ENCODE measurements around the gene ALKBH6. TPM values are rescaled to one million over a fixed set of nuclear protein-coding genes. Genes with fewer than 3 reads are reported as not detected.

The ALKBH6 gene
- total and polyA plus RNA-seq, 2 experiments from 2014 or later, result 25.6 to 32.1 TPM

DNA sequence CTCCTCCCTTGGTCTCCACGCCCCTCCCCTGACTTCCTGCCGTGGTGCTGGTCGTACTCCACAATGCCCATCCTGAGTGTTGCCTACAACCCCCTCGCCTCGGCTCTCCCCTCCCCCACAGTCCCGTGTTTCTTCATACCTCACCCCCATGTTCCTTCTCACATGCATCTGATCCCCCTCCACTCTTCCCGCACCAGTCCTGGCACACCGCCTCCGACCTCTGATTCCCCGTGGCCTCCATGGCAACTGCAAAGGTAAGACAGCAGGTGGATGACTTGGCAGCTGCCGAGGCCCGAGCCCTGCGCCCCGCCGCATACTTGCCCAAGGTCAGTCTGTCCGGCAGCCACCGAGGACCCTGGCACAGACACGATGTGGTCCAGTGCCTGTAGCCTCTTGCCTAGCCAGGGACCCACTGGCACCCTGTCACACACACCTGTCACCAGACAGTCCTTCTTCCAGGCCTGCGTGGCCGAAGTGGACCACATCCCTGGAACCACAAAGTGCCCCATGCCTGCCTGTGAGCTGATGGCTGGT is 35.1 kb downstream of the ALKBH6 start:
- Histone ChIP-seq H3K36me3 (ENCODE audit: low read depth) (no peaks in the 10 kb centered on the region), H3K27ac (no peak overlapping the region), H3K4me2 (ENCODE audit: unreplicated experiment) (no peak overlapping the region), H3K9me2 (ENCODE audit: insufficient read depth) (no peaks in the 10 kb centered on the region), H3K27me3 (replicated peaks; ENCODE audit: insufficient read depth) (no peaks in the 10 kb centered on the region), H3K79me2 (ENCODE audit: insufficient read depth) (no peaks in the 10 kb centered on the region), H3K9ac (no peak overlapping the region), H3K4me3 (no peak overlapping the region), H4K20me1 (ENCODE audit: insufficient read depth) (no peaks in the 10 kb centered on the region), H2AFZ (no peak overlapping the region), H3K9me3 (ENCODE audit: low read depth) (no peaks in the 10 kb centered on the region), H3K4me1 (ENCODE audit: insufficient read depth) (no peaks in the 10 kb centered on the region), H3F3A (ENCODE audit: insufficient read depth) (no peaks in the 10 kb centered on the region)
- TF ChIP-seq EZH2 (IDR thresholded peaks at IDR 0.05; ENCODE audit: insufficient read depth, poor library complexity, severe bottlenecking) (no peak), EZH2phosphoT487 (IDR thresholded peaks at IDR 0.05; ENCODE audit: insufficient read depth, low read depth) (no peak)
- WGBS, 2 experiments (ENCODE audit: low coverage in 1 of 2, low lambda C conversion rate in 2 of 2, missing lambda C conversion rate in 2 of 2), result 53 to 70% methylated on average over 15 to 20 of the region's 20 CpGs
- DNase-seq, result no peak
- in situ Hi-C loops (cut with MboI), result no loop called here

DNA sequence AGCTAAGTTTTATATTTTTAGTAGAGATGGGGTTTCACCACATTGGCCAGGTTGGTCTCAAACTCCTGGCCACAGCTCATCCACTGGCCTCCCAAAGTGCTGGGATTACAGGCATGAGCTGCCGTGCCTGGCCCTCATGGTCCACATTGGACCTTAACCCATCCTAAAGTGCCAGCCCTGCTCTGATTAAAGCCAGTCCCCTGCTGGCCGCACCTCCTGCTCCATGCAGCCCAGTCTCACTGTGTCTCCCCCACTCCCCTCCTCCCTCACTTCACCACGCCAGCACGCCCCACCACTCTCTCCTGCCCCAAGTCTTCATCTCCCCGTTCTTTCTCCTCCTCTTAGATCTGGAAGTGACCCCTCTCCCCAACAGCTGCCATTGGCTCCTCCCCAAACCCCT is 35.7 kb downstream of the ALKBH6 start:
- H3K4me1 ChIP-seq (ENCODE audit: insufficient read depth), result no peaks in the 10 kb centered on the region
- H2AFZ ChIP-seq, result no peak overlapping the region
- no peak overlapping the region for H3K9ac ChIP-seq
- no peak overlapping the region for H3K4me2 ChIP-seq (ENCODE audit: unreplicated experiment)
- no peak overlapping the region for H3K27ac ChIP-seq
- H3K4me3 ChIP-seq, result no peak overlapping the region
- in situ Hi-C loops (cut with MboI), result no loop called here
- no peaks in the 10 kb centered on the region for H3K9me3 ChIP-seq (ENCODE audit: low read depth)
- H3K9me2 ChIP-seq (ENCODE audit: insufficient read depth), result no peaks in the 10 kb centered on the region
- WGBS, 2 experiments (ENCODE audit: low coverage in 1 of 2, low lambda C conversion rate in 2 of 2, missing lambda C conversion rate in 2 of 2), result 43 to 80% methylated on average over 1 to 5 of the region's 5 CpGs
- H3F3A ChIP-seq (ENCODE audit: insufficient read depth), result no peaks in the 10 kb centered on the region
- TF ChIP-seq EZH2phosphoT487 (IDR thresholded peaks at IDR 0.05; ENCODE audit: insufficient read depth, low read depth), result no peak
- no peak for TF ChIP-seq EZH2 (IDR thresholded peaks at IDR 0.05; ENCODE audit: insufficient read depth, poor library complexity, severe bottlenecking)
- DNase-seq, result no peak
- H4K20me1 ChIP-seq (ENCODE audit: insufficient read depth), result no peaks in the 10 kb centered on the region
- H3K79me2 ChIP-seq (ENCODE audit: insufficient read depth), result no peaks in the 10 kb centered on the region
- no peaks in the 10 kb centered on the region for H3K27me3 ChIP-seq (replicated peaks; ENCODE audit: insufficient read depth)
- no peaks in the 10 kb centered on the region for H3K36me3 ChIP-seq (ENCODE audit: low read depth)

DNA sequence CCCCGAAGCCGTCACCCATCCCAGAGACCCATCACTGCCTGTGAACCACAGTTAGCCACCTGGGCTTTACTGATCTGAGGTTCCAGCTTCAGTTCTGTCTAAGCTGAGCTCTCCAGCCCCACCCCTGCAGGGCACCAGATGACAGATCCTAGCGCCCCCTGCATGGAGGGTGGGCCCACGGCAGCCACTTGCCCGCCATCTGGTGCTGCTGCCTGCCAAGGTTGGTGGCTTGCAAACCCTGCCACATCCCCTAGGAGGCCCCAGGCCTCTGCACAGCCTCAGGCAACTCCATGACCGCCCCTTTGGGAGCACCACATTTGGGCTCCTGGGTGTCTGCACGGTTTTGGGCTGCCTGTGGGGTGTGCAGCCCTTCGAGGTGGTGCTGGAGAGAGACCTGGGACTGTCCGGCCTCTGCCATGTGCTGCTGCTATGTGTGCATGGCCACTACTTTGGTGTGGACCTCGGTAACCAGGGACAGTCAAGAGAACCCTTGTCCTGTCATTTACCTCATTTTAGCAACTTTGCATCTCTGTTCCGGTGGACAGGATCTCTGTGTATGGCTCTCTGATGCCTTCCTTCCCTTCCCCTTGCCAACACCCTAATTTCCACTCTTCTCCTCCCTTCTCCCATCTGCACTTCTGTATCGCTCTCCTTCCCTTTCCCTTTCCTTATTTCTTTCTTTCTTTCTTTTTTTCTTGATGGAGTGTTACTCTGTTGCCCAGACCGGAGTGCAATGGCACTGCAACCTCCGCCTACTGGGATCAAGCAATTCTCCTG is 36.4 kb downstream of the ALKBH6 start:
- Histone ChIP-seq H3K4me2 (ENCODE audit: unreplicated experiment) (no peak overlapping the region), H3K9ac (no peak overlapping the region), H3K4me3 (no peak overlapping the region), H3K9me2 (ENCODE audit: insufficient read depth) (no peaks in the 10 kb centered on the region), H3K36me3 (ENCODE audit: low read depth) (no peaks in the 10 kb centered on the region), H4K20me1 (ENCODE audit: insufficient read depth) (no peaks in the 10 kb centered on the region), H3K27me3 (replicated peaks; ENCODE audit: insufficient read depth) (no peaks in the 10 kb centered on the region), H3K9me3 (ENCODE audit: low read depth) (no peaks in the 10 kb centered on the region), H2AFZ (no peak overlapping the region), H3F3A (ENCODE audit: insufficient read depth) (no peaks in the 10 kb centered on the region), H3K79me2 (ENCODE audit: insufficient read depth) (no peaks in the 10 kb centered on the region), H3K4me1 (ENCODE audit: insufficient read depth) (no peaks in the 10 kb centered on the region), H3K27ac (no peak overlapping the region)
- TF ChIP-seq EZH2phosphoT487 (IDR thresholded peaks at IDR 0.05; ENCODE audit: insufficient read depth, low read depth), result no peak
- no peak for TF ChIP-seq EZH2 (IDR thresholded peaks at IDR 0.05; ENCODE audit: insufficient read depth, poor library complexity, severe bottlenecking)
- in situ Hi-C loops (cut with MboI), result no loop called here
- peak; percentile 6 for DNase-seq
- 30 to 39% methylated on average over 14 of the region's 14 CpGs for WGBS, 2 experiments (ENCODE audit: low coverage in 1 of 2, low lambda C conversion rate in 2 of 2, missing lambda C conversion rate in 2 of 2)

DNA sequence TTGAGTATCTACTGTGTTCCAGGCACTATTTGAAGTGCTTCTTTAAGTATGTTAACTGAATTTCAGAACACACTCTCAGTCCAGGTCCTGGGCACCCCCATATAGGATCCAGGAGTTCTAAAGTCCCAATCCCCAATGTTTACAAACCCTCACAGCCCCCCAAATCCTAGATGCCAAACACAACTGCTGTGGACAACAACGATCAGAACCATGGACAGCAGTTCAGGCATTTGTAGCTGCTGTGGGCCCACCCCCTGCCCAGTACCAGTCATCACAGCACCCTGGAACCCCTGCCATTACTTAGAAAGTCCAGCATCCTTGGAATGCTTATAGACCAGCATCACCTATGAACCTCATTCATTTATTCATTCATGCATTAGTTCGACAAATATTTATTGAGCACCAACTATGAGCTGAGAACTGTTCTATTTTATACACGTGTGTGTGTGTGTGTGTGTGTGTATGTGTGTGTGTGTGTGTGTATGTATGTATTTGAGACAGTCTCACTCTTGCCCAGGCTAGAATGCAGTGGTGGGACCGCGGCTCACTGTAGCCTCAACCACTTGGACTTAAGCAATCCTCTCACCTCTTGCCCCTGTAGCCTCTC is 38.3 kb downstream of the ALKBH6 start:
- no peaks in the 10 kb centered on the region for H3K27me3 ChIP-seq (replicated peaks; ENCODE audit: insufficient read depth)
- no peaks in the 10 kb centered on the region for H3K4me1 ChIP-seq (ENCODE audit: insufficient read depth)
- DNase-seq, result peak; percentile 56
- H3K36me3 ChIP-seq (ENCODE audit: low read depth), result no peaks in the 10 kb centered on the region
- no peak overlapping the region for H3K4me2 ChIP-seq (ENCODE audit: unreplicated experiment)
- TF ChIP-seq EZH2phosphoT487 (IDR thresholded peaks at IDR 0.05; ENCODE audit: insufficient read depth, low read depth) (no peak), EZH2 (IDR thresholded peaks at IDR 0.05; ENCODE audit: insufficient read depth, poor library complexity, severe bottlenecking) (no peak)
- no peak overlapping the region for H2AFZ ChIP-seq
- H4K20me1 ChIP-seq (ENCODE audit: insufficient read depth), result no peaks in the 10 kb centered on the region
- H3K4me3 ChIP-seq, result no peak overlapping the region
- no peaks in the 10 kb centered on the region for H3F3A ChIP-seq (ENCODE audit: insufficient read depth)
- no peaks in the 10 kb centered on the region for H3K79me2 ChIP-seq (ENCODE audit: insufficient read depth)
- H3K9me3 ChIP-seq (ENCODE audit: low read depth), result no peaks in the 10 kb centered on the region
- no peak overlapping the region for H3K27ac ChIP-seq
- H3K9ac ChIP-seq, result no peak overlapping the region
- no peaks in the 10 kb centered on the region for H3K9me2 ChIP-seq (ENCODE audit: insufficient read depth)
- in situ Hi-C loops (cut with MboI), result no loop called here
- 46 to 48% methylated on average over 5 of the region's 5 CpGs for WGBS, 2 experiments (ENCODE audit: low coverage in 1 of 2, low lambda C conversion rate in 2 of 2, missing lambda C conversion rate in 2 of 2)
